ENCODE results near the gene XRCC6.

GRCh38 chr22:41625577-41625976 lies 4.5 kb downstream of the XRCC6 start:
- TF ChIP-seq EGR1 (conservative IDR thresholded peaks at IDR 0.05) (no peak), SOX6 (IDR thresholded peaks at IDR 0.05) (no peak), POLR2AphosphoS5 (IDR thresholded peaks at IDR 0.05; ENCODE audit: control insufficient read depth, insufficient read depth, low read depth, low read length) (no peak), CTCF (IDR thresholded peaks at IDR 0.05 in 2 of 3, conservative IDR thresholded peaks at IDR 0.05 in 1 of 3; ENCODE audit: insufficient read depth in 2 of 3, low read depth in 1 of 3, low read length in 3 of 3) (no peak), ZNF282 (CRISPR knock-in tag; IDR thresholded peaks at IDR 0.05) (no peak), PCBP2 (IDR thresholded peaks at IDR 0.05; ENCODE audit: low read depth, low read length, poor library complexity, severe bottlenecking) (no peak), PHB (CRISPR knock-in tag; IDR thresholded peaks at IDR 0.05) (no peak), ZNF507 (tag; conservative IDR thresholded peaks at IDR 0.05) (no peak), DEAF1 (CRISPR knock-in tag; IDR thresholded peaks at IDR 0.05) (no peak), FOXP4 (CRISPR knock-in tag; IDR thresholded peaks at IDR 0.05; ENCODE audit: borderline replicate concordance) (no peak), FOXJ2 (tag; IDR thresholded peaks at IDR 0.05) (no peak)

All from K562 (cell line).